ENCODE results near the gene BTBD9.

The BTBD9 gene

DNA sequence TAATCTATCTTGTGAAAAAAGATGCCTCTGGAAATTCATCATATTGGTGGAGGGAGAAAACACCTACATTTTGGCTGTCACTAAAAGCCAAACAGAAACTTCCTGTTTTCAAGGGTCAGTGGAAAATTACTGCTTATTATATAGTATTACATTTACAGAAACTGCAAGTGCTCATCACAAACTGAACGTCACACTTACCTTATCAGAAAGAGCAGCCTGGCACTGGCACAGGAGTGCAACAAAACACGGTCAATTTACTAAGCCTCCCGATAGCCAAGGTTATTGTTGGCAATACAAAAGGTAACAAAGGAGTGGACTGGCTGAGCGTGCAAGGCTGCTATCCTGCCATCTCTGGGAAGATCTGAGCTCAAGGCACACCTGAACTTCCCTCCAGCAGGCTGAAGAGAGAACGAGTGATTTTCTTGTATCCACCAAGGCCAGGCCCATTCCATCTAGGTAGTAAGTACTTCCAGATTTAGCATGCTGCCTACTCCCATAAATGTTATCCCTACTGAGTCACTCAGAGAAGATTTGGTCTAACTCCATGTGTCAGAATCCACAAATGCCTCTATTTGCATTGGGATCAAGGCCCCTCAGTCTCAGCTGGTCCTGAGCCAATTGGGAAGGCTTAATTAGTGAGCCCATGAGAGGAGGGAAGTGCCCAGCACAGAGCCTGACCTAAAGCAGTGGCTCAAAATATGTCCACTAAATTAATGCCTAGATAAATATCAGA lies 399.8 kb downstream of the BTBD9 start:
- CTCF ChIA-PET, result interaction anchor here (1.0 kb wide), 1 partner anchor 68 kb away, joined by 3 read pairs; no protein-coding TSS in a partner anchor
- peak; percentile 15 for DNase-seq (ENCODE audit: extremely low spot score)
- POLR2A ChIA-PET, result no interaction called here
- TF ChIP-seq, protein P1, sequence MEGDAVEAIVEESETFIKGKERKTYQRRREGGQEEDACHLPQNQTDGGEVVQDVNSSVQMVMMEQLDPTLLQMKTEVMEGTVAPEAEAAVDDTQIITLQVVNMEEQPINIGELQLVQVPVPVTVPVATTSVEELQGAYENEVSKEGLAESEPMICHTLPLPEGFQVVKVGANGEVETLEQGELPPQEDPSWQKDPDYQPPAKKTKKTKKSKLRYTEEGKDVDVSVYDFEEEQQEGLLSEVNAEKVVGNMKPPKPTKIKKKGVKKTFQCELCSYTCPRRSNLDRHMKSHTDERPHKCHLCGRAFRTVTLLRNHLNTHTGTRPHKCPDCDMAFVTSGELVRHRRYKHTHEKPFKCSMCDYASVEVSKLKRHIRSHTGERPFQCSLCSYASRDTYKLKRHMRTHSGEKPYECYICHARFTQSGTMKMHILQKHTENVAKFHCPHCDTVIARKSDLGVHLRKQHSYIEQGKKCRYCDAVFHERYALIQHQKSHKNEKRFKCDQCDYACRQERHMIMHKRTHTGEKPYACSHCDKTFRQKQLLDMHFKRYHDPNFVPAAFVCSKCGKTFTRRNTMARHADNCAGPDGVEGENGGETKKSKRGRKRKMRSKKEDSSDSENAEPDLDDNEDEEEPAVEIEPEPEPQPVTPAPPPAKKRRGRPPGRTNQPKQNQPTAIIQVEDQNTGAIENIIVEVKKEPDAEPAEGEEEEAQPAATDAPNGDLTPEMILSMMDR (IDR thresholded peaks at IDR 0.05; ENCODE audit: control extremely low read depth, extremely low read depth, low read depth, missing control alignments), result no peak

DNA sequence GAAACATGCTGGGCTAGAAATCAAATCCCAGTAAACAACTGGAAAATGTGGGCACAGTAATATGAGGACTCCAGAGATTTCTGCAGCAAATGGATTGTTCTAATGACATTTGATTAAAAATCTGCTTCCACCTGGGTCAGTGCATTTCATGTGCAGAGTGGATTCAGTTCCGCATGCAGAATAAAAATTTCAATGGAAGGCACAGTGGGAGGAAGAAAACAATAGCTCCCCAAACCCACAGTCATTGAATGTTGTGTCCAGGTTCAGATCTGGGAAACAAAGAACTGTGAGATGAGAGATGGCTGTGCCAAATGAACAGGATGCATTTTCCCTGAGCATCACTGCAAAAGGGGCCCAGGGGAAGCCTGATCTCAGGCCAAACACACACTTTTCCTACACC lies 403.1 kb downstream of the BTBD9 start:
- CTCF ChIA-PET, result interaction anchor here (1.9 kb wide), 1 partner anchor 8 kb away, joined by 5 read pairs; no protein-coding TSS in a partner anchor
- POLR2A ChIA-PET, result no interaction called here
- no peak for DNase-seq (ENCODE audit: extremely low spot score)
- TF ChIP-seq, protein P1 (IDR thresholded peaks at IDR 0.05; ENCODE audit: control extremely low read depth, extremely low read depth, low read depth, missing control alignments), result no peak

DNA sequence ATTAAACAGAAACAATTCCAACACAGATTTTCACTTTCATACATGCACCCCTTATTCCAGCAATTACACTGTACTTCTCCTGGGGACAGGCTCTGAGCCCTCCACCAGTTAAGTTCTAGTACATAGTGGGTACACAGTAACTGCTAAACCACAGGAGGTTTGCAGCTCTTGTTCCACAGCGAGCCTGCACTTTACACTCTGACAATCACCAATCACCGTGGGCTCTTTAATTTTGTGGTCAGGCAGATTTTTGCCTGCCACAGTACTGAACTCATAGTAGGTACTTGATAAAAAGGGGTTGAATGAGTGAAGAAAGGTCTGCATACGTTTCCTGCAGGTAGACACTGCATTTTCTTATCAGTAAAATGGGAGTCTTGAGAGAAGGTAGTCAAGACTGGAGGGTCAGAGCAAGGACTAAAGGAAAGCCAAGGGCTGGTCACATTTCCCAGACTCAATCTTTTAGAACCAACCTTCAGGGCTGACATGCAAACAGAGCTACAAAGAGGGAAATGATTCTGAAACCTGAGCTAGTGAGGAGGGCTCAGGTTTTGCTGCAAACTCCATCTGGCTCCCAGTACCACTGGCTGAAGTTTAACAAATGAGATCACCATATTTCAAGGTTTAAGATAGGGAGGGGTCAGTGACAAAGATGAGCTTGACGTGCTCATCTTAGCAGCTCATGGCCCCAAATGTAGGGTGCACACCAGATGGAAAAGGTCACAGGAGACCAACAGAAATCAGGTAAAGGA lies 404.6 kb downstream of the BTBD9 start:
- ChIA-PET POLR2A (no interaction called here), CTCF (interaction anchor here (1.0 to 1.9 kb wide), 2 partner anchors 10 kb away, joined by 3 to 5 read pairs; no protein-coding TSS in a partner anchor)
- DNase-seq (ENCODE audit: extremely low spot score), result peak; percentile 58
- TF ChIP-seq, protein P1 (IDR thresholded peaks at IDR 0.05; ENCODE audit: control extremely low read depth, extremely low read depth, low read depth, missing control alignments), result no peak

DNA sequence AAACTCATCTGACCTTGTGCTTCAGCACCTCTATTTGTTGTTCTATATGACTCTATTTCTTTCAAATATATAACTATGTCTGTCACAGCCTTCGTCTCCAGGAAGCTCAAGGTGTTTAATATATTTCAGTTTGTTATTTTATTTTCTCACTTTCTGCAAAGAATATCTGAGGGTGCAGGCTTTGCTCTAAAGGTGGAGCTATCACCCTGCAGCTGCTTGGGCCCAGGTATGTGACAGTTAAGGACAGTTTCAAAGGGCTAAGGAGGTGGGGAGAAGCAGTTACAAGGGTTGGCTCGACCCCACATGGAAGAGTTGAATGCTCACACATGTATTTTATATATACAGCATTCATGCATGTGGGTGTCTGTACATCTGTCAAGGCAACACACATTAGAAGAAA lies 405.6 kb downstream of the BTBD9 start:
- no peak for DNase-seq (ENCODE audit: extremely low spot score)
- TF ChIP-seq, protein P1 (IDR thresholded peaks at IDR 0.05; ENCODE audit: control extremely low read depth, extremely low read depth, low read depth, missing control alignments), result peak; percentile 7
- ChIA-PET CTCF (no interaction called here), POLR2A (no interaction called here)

DNA sequence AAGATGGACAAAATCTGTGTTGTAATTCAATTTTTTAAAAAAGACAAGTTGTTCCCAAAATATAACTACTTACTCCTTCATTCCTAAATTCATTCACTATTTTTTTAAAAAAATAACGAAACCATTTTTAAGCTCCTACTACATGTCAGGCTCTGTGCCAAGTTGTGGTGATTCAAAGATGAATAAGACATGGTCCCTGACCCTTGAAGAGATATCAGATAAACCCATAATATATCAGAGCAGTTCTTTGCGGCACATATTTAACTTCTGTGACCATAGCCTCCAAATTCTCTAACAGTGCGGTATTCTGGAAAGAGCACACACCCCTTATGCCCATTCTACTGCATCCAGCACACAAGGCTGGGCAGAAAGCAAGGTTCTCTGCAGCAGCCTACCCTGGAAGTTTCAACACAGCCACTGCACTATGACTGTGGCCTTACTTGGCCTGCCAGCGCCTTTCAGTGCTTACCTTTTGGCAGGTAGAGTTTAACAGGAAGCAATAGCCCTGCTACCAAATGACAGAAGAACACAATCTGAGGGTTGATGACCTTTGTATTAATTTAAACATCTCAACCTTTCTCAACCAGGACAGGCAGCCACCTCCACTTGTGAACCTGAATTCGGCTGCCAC lies 406.5 kb downstream of the BTBD9 start:
- ChIA-PET POLR2A (interaction anchor here (0.6 kb wide), 1 partner anchor 158 kb away, joined by 4 read pairs; no protein-coding TSS in a partner anchor), CTCF (interaction anchor here (1.2 kb wide), 1 partner anchor 9 kb away, joined by 4 read pairs; no protein-coding TSS in a partner anchor)

DNA sequence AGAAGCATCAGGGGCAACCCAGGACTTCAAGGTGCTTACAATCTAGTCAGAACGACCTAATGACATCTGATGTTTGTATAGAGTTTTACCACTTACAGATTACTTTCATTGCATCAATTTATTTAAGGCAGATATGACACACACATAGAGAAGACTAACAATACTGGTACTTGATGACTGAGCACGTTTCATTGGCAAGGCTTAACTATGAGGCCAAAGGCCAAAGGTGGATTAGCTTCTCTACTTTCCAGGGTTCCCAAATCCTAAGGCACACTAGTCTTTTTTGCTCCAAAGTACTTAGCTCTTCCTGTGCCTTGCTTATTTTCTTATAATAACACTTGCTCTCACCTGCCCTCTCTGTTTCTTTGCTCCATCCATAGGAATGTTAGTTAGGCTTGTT lies 414.0 kb downstream of the BTBD9 start:
- ChIA-PET CTCF (interaction anchor here (1.1 to 2.4 kb wide), 2 partner anchors 14 to 18 kb away, joined by 3 to 6 read pairs; no protein-coding TSS in a partner anchor), POLR2A (no interaction called here)
- DNase-seq (ENCODE audit: extremely low spot score), result no peak
- TF ChIP-seq, protein P1 (IDR thresholded peaks at IDR 0.05; ENCODE audit: control extremely low read depth, extremely low read depth, low read depth, missing control alignments), result no peak

More for the DNA sequence above, 406.5 kb downstream of the BTBD9 start:
- TF ChIP-seq, protein P1 (IDR thresholded peaks at IDR 0.05; ENCODE audit: control extremely low read depth, extremely low read depth, low read depth, missing control alignments), result no peak
- DNase-seq (ENCODE audit: extremely low spot score), result no peak

Data from GM10248 (cell line).